Parathyroid adenoma (tissue), 2 donors: ENCODE data around the gene ZPBP2.

Source experiments
- H2AFZ ChIP-seq: fragments of 300-600 bp; sonication (generic); one replicate; pipeline ENCODE4 v1.7.0; 2017; ENCODE audit warnings: antibody characterized with exemption, mild to moderate bottlenecking
- H3K27ac ChIP-seq: fragments of 300-600 bp; sonication (generic); one replicate; pipeline ENCODE4 v1.7.0; 2017
- H3K27me3 ChIP-seq: fragments of 300-600 bp; sonication (generic); one replicate; pipeline ENCODE4 v1.7.0; 2017; ENCODE audit warnings: low read length; ENCODE audit not compliant: control insufficient read depth, insufficient read depth
- H3K36me3 ChIP-seq: fragments of 300-600 bp; sonication (generic); one replicate; pipeline ENCODE4 v1.7.0; 2017; ENCODE audit warnings: low read length; ENCODE audit not compliant: control insufficient read depth, insufficient read depth
- H3K4me1 ChIP-seq: fragments of 300-600 bp; sonication (generic); one replicate; pipeline ENCODE4 v1.7.0; 2017; ENCODE audit warnings: control low read depth
- H3K4me2 ChIP-seq: fragments of 300-600 bp; sonication (generic); one replicate; pipeline ENCODE4 v1.7.0; 2017; ENCODE audit warnings: low read length
- H3K4me3 ChIP-seq: fragments of 300-600 bp; sonication (generic); one replicate; pipeline ENCODE4 v1.7.0; 2017; ENCODE audit warnings: low read depth, low read length
- H3K79me2 ChIP-seq: fragments of 300-600 bp; sonication (generic); one replicate; pipeline ENCODE4 v1.7.0; 2017; ENCODE audit warnings: control low read depth
- H3K9ac ChIP-seq: fragments of 300-600 bp; sonication (generic); one replicate; pipeline ENCODE4 v1.7.0; 2017; ENCODE audit warnings: mild to moderate bottlenecking
- H3K9me3 ChIP-seq: fragments of 300-600 bp; sonication (generic); one replicate; pipeline ENCODE4 v1.7.0; 2017; ENCODE audit warnings: low read length; ENCODE audit not compliant: control insufficient read depth
- CTCF ChIP-seq: fragments of 300-600 bp; sonication (generic); IDR thresholded peaks from one replicate; pipeline ENCODE4 v1.7.0; 2017; ENCODE audit warnings: antibody characterized with exemption, mild to moderate bottlenecking
- donor health status: primary hyperparathyroidism.

The ZPBP2 gene

GRCh38 chr17:39867880-39868553 lies at the start of gene ZPBP2:
Gene ZPBP2, plus strand, starts transcription at chr17:39868202. Its CDS starts 153 bp downstream, at chr17:39868355.
- Histone ChIP-seq H3K27ac (no peak within 1 kb of the TSS), H3K4me1 (no peaks in the 10 kb centered on the region), H3K4me2 (no peak within 1 kb of the TSS), H3K79me2 (no peaks in the 10 kb centered on the region), H3K9me3 (no peaks in the 10 kb centered on the region), H3K36me3 (no peaks in the 10 kb centered on the region), H3K4me3 (no peak within 1 kb of the TSS), H3K9ac (no peak within 1 kb of the TSS), H2AFZ (no peak within 1 kb of the TSS), H3K27me3 (peaks cover 13% of the 10 kb centered on the region)
- TF ChIP-seq CTCF: no peak

- Histone ChIP-seq H3K27ac (no peak overlapping the region), H3K79me2 (no peaks in the 10 kb centered on the region), H3K4me1 (no peaks in the 10 kb centered on the region), H3K4me3 (no peak overlapping the region), H2AFZ (no peak overlapping the region), H3K27me3 (no peaks in the 10 kb centered on the region), H3K36me3 (no peaks in the 10 kb centered on the region), H3K9me3 (no peaks in the 10 kb centered on the region), H3K9ac (no peak overlapping the region), H3K4me2 (no peak overlapping the region)
- TF ChIP-seq CTCF: no peak
Observed at GRCh38 chr17:39818358-39819000, 49.5 kb upstream of the ZPBP2 start.

- Histone ChIP-seq H3K27ac (no peak overlapping the region), H3K36me3 (no peaks in the 10 kb centered on the region), H3K4me2 (no peak overlapping the region), H3K4me3 (no peak overlapping the region), H2AFZ (no peak overlapping the region), H3K9ac (no peak overlapping the region), H3K27me3 (no peaks in the 10 kb centered on the region), H3K79me2 (no peaks in the 10 kb centered on the region), H3K4me1 (no peaks in the 10 kb centered on the region), H3K9me3 (no peaks in the 10 kb centered on the region)
- no peak for TF ChIP-seq CTCF
Observed at GRCh38 chr17:39820541-39820940, 47.5 kb upstream of the ZPBP2 start.

GRCh38 chr17:39820987-39821386 lies 47.0 kb upstream of the ZPBP2 start:
- no peak overlapping the region for H2AFZ ChIP-seq
- H3K9me3 ChIP-seq: no peaks in the 10 kb centered on the region
- no peaks in the 10 kb centered on the region for H3K79me2 ChIP-seq
- TF ChIP-seq CTCF: no peak
- H3K4me3 ChIP-seq: no peak overlapping the region
- H3K9ac ChIP-seq: no peak overlapping the region
- H3K27me3 ChIP-seq: no peaks in the 10 kb centered on the region
- no peak overlapping the region for H3K4me2 ChIP-seq
- no peaks in the 10 kb centered on the region for H3K36me3 ChIP-seq
- no peaks in the 10 kb centered on the region for H3K4me1 ChIP-seq
- H3K27ac ChIP-seq: no peak overlapping the region

GRCh38 chr17:39822051-39822451 lies 46.0 kb upstream of the ZPBP2 start:
- no peaks in the 10 kb centered on the region for H3K27me3 ChIP-seq
- H3K79me2 ChIP-seq: no peaks in the 10 kb centered on the region
- H2AFZ ChIP-seq: no peak overlapping the region
- H3K4me2 ChIP-seq: no peak overlapping the region
- no peak overlapping the region for H3K9ac ChIP-seq
- TF ChIP-seq CTCF: no peak
- no peaks in the 10 kb centered on the region for H3K36me3 ChIP-seq
- H3K9me3 ChIP-seq: no peaks in the 10 kb centered on the region
- H3K27ac ChIP-seq: no peak overlapping the region
- H3K4me1 ChIP-seq: no peaks in the 10 kb centered on the region
- no peak overlapping the region for H3K4me3 ChIP-seq
